SK-N-SH (cell line): ENCODE data around the gene TLDC2.

Experiments
- CHD2 ChIP-seq: fragments of 150-350 bp; IDR thresholded peaks from 2 replicates; pipeline ENCODE4 v1.6.1; 2018; ENCODE audit warnings: low read length; ENCODE audit not compliant: partially characterized antibody
- EP300 ChIP-seq, 2 experiments: IDR thresholded peaks; 2 replicates each; pipeline versions ENCODE4 v1.4.0 to v1.6.1; 2012; ENCODE audit warnings: borderline replicate concordance in 1 of 2, low read depth in 1 of 2, low read length in 1 of 2
- FOXM1 ChIP-seq: IDR thresholded peaks from 2 replicates; pipeline ENCODE4 v1.4.0; 2012; ENCODE audit warnings: low read depth, mild to moderate bottlenecking
- GATA2 ChIP-seq: sonication (generic); formaldehyde crosslinking; IDR thresholded peaks from 2 replicates; pipeline ENCODE4 v1.5.0; 2020; ENCODE audit warnings: mild to moderate bottlenecking, missing genetic modification reagents
- NRF1 ChIP-seq: IDR thresholded peaks from 2 replicates; pipeline ENCODE4 v1.6.1; 2012; ENCODE audit warnings: low read depth, mild to moderate bottlenecking, low read length
- PBX3 ChIP-seq: IDR thresholded peaks from 2 replicates; pipeline ENCODE4; 2012
- POLR2AphosphoS5 ChIP-seq: IDR thresholded peaks from 2 replicates; pipeline ENCODE4 v1.6.1; 2012; ENCODE audit warnings: low read depth, low read length
- RFX5 ChIP-seq: IDR thresholded peaks from 2 replicates; pipeline ENCODE4 v1.6.1; 2012; ENCODE audit warnings: mild to moderate bottlenecking, improper control_type of control experiment, low read length
- TAF1 ChIP-seq: IDR thresholded peaks from 2 replicates; pipeline ENCODE4 v1.6.1; 2012; ENCODE audit warnings: low read depth, mild to moderate bottlenecking, low read length, moderate library complexity, borderline replicate concordance
- TF ChIP-seq, protein P1 (sequence below): fragments of 200-600 bp; sonication (generic); IDR thresholded peaks from 2 replicates; pipeline ENCODE4 v1.6.1; 2017; ENCODE audit warnings: antibody characterized with exemption, mild to moderate bottlenecking, moderate library complexity

DNA sequence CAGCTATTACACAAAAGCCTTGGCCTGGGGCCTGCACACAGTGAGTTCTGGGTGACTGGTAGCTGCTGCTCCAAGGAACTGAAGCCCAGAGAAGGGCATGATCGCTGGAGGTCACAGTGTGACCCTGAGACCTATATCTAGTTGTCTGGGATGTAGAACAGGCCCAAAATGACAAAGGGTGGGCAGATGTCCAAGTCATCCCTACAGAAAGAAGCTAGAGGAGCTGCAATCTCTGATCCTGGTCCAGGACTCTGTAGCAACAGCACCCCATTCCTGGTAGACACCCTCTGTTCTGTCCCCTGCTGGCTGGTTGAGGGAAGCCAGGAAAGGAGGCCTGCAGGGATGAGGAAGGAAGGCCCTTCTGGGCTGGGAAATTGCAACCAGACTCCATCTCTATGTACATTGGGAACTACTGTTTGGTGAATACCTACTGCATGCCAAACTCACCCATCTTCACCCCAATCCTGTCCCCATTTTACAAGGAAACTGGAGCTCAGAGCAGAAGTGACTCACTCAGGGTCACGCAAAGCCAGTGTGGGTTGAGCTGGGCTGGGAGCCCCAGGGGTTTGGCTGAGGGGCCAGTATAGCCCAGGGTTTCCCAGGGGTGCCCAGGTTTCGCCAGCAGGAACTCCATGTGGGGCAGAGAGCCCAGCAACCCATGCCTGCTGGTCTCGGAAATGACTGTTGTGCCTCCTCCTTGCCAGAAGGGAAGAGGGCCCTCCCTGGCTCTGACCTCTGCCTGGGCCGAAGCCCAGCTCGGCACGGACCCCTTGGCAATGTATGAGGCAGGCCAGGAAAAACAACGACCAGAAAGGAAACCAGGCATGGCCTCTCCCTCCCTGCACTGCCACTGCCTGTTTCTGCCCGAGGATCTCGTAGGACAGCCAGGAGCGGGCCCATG, 44.9 kb upstream of the TLDC2 start:
- TF ChIP-seq, protein P1, sequence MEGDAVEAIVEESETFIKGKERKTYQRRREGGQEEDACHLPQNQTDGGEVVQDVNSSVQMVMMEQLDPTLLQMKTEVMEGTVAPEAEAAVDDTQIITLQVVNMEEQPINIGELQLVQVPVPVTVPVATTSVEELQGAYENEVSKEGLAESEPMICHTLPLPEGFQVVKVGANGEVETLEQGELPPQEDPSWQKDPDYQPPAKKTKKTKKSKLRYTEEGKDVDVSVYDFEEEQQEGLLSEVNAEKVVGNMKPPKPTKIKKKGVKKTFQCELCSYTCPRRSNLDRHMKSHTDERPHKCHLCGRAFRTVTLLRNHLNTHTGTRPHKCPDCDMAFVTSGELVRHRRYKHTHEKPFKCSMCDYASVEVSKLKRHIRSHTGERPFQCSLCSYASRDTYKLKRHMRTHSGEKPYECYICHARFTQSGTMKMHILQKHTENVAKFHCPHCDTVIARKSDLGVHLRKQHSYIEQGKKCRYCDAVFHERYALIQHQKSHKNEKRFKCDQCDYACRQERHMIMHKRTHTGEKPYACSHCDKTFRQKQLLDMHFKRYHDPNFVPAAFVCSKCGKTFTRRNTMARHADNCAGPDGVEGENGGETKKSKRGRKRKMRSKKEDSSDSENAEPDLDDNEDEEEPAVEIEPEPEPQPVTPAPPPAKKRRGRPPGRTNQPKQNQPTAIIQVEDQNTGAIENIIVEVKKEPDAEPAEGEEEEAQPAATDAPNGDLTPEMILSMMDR = peak; percentile 33; the same call in 1 of the 2 replicates
- TF ChIP-seq POLR2AphosphoS5 (no peak), RFX5 (no peak), GATA2 (CRISPR knock-in tag) (no peak), CHD2 (no peak), PBX3 (no peak), NRF1 (no peak), TAF1 (no peak), FOXM1 (no peak), EP300 (IDR thresholded peaks at IDR 0.05; ENCODE audit: borderline replicate concordance in 1 of 2, low read depth in 1 of 2, low read length in 1 of 2) (no peak)
